DOHH2 (cell line): ENCODE measurements around the gene SLC49A4.

ENCODE experiments used
- H3F3A ChIP-seq: fragments of 200-600 bp; sonication (generic), shearing (Covaris generic); 2 replicates; pipeline ENCODE4 v1.6.0; 2016; ENCODE audit warnings: antibody characterized with exemption, mild to moderate bottlenecking; ENCODE audit not compliant: control insufficient read depth, insufficient read depth
- H3K27ac ChIP-seq: fragments of 200-600 bp; sonication (generic); 2 replicates; pipeline ENCODE4 v1.5.1; 2014; ENCODE audit warnings: low read depth, mild to moderate bottlenecking, low read length, moderate library complexity
- H3K27me3 ChIP-seq: fragments of 200-600 bp; sonication (generic); 2 replicates; pipeline ENCODE4 v1.6.1; 2014; ENCODE audit warnings: mild to moderate bottlenecking, low read length, mixed read lengths; ENCODE audit not compliant: control insufficient read depth
- H3K36me3 ChIP-seq: fragments of 200-600 bp; sonication (generic); 2 replicates; pipeline ENCODE4 v1.6.1; 2014; ENCODE audit warnings: mild to moderate bottlenecking, low read length, moderate library complexity, mixed read lengths; ENCODE audit not compliant: control insufficient read depth
- H3K4me1 ChIP-seq: fragments of 200-600 bp; sonication (generic); 2 replicates; pipeline ENCODE4 v1.6.1; 2014; ENCODE audit warnings: mild to moderate bottlenecking, low read length, mixed read lengths; ENCODE audit not compliant: control insufficient read depth
- H3K4me2 ChIP-seq: fragments of 200-600 bp; sonication (generic); 2 replicates; pipeline ENCODE4 v1.6.0; 2014; ENCODE audit warnings: mild to moderate bottlenecking, low read length, moderate library complexity
- H3K4me3 ChIP-seq: fragments of 200-600 bp; sonication (generic); 2 replicates; pipeline ENCODE4 v1.5.1; 2014; ENCODE audit warnings: mild to moderate bottlenecking, low read length, mixed read lengths
- H3K79me2 ChIP-seq: fragments of 200-600 bp; sonication (generic); 2 replicates; pipeline ENCODE4 v1.6.1; 2014; ENCODE audit warnings: mild to moderate bottlenecking, low read length, mixed read lengths; ENCODE audit not compliant: control insufficient read depth
- H3K9me2 ChIP-seq: fragments of 200-600 bp; sonication (generic); replicated peaks from 2 replicates; pipeline ENCODE4 v1.6.1; 2014; ENCODE audit warnings: mild to moderate bottlenecking, low read length, mixed read lengths; ENCODE audit not compliant: control insufficient read depth
- H3K9me3 ChIP-seq: fragments of 200-600 bp; sonication (generic); 2 replicates; pipeline ENCODE4 v1.6.1; 2014; ENCODE audit warnings: antibody characterized with exemption, low read length, mixed read lengths; ENCODE audit not compliant: control insufficient read depth, insufficient read depth
- H4K20me1 ChIP-seq: fragments of 200-600 bp; sonication (generic); 2 replicates; pipeline ENCODE4 v1.6.0; 2014; ENCODE audit warnings: low read depth, mild to moderate bottlenecking, antibody characterized with exemption, low read length, moderate library complexity; ENCODE audit not compliant: control insufficient read depth, insufficient read depth
- CTCF ChIP-seq: fragments of 200-600 bp; sonication (generic); IDR thresholded peaks from one replicate; pipeline ENCODE4 v1.5.1; 2014; ENCODE audit warnings: antibody characterized with exemption, mild to moderate bottlenecking, low read depth, low read length; ENCODE audit not compliant: poor library complexity, severe bottlenecking
- EZH2phosphoT487 ChIP-seq: fragments of 200-600 bp; sonication (generic); IDR thresholded peaks from 2 replicates; pipeline ENCODE4 v1.6.1; 2017; ENCODE audit warnings: borderline replicate concordance, mild to moderate bottlenecking, antibody characterized with exemption, low read length, moderate library complexity, mixed read lengths

Gene SLC49A4

GRCh38 chr3:122929188-122930062 lies 134.6 kb downstream of the SLC49A4 start:
- no peaks in the 10 kb centered on the region for H3K9me3 ChIP-seq
- H3K79me2 ChIP-seq: no peaks in the 10 kb centered on the region
- H3K4me2 ChIP-seq: no peak overlapping the region
- no peaks in the 10 kb centered on the region for H4K20me1 ChIP-seq
- H3F3A ChIP-seq: no peaks in the 10 kb centered on the region
- no peaks in the 10 kb centered on the region for H3K36me3 ChIP-seq
- no peak overlapping the region for H3K27ac ChIP-seq
- peaks cover 27% of the 10 kb centered on the region for H3K27me3 ChIP-seq
- no peaks in the 10 kb centered on the region for H3K4me1 ChIP-seq
- TF ChIP-seq EZH2phosphoT487 (no peak), CTCF (no peak)
- H3K4me3 ChIP-seq: no peak overlapping the region
- no peaks in the 10 kb centered on the region for H3K9me2 ChIP-seq

- TF ChIP-seq CTCF (no peak), EZH2phosphoT487 (no peak)
- Histone ChIP-seq H3K9me2 (no peaks in the 10 kb centered on the region), H3K4me1 (no peaks in the 10 kb centered on the region), H3K9me3 (no peaks in the 10 kb centered on the region), H3F3A (no peaks in the 10 kb centered on the region), H4K20me1 (no peaks in the 10 kb centered on the region), H3K79me2 (no peaks in the 10 kb centered on the region), H3K36me3 (no peaks in the 10 kb centered on the region), H3K4me3 (no peak overlapping the region), H3K27me3 (peaks cover 27% of the 10 kb centered on the region), H3K4me2 (no peak overlapping the region), H3K27ac (no peak overlapping the region)
These were observed 135.5 kb downstream of the SLC49A4 start for GRCh38 chr3:122930063-122930997.
